AG10803 (cell line): ENCODE measurements around the gene MAP2K6.
A peak's percentile ranks its signal among the peaks of the same experiment; 100 is the strongest.

ENCODE experiments used
- DNase-seq: peaks from one replicate; pipeline ENCODE4 v3.0.0; 2010; ENCODE audit warnings: low read depth
- H3K4me3 ChIP-seq: 2 replicates; pipeline ENCODE4 v1.5.1; 2011; ENCODE audit warnings: mild to moderate bottlenecking, low read length, control low read depth
- CTCF ChIP-seq: conservative IDR thresholded peaks from 2 replicates; pipeline ENCODE4 v1.5.1; 2011; ENCODE audit warnings: mild to moderate bottlenecking, low read length, control low read depth, inconsistent platforms

Gene MAP2K6

GRCh38 chr17:69489313-69489712 lies 74.8 kb downstream of the MAP2K6 start:
- H3K4me3 ChIP-seq = no peak overlapping the region
- no peak for TF ChIP-seq CTCF
- DNase-seq = no peak

GRCh38 chr17:69492410-69493071 lies 78.0 kb downstream of the MAP2K6 start:
- TF ChIP-seq CTCF = peak; percentile 6; the same call in 1 of the 2 replicates
- H3K4me3 ChIP-seq = no peak overlapping the region
- DNase-seq = peak; percentile 94

- TF ChIP-seq CTCF = no peak
- no peak overlapping the region for H3K4me3 ChIP-seq
- DNase-seq = no peak
Observed at GRCh38 chr17:69495787-69496186, 81.3 kb downstream of the MAP2K6 start.

GRCh38 chr17:69497161-69497560 lies 82.7 kb downstream of the MAP2K6 start:
- DNase-seq = no peak
- no peak for TF ChIP-seq CTCF
- no peak overlapping the region for H3K4me3 ChIP-seq

GRCh38 chr17:69499318-69499717 lies 84.8 kb downstream of the MAP2K6 start:
- H3K4me3 ChIP-seq = no peak overlapping the region
- no peak for DNase-seq
- TF ChIP-seq CTCF = no peak

GRCh38 chr17:69500911-69501429 lies 86.5 kb downstream of the MAP2K6 start:
- TF ChIP-seq CTCF = no peak
- no peak overlapping the region for H3K4me3 ChIP-seq
- peak; percentile 41 for DNase-seq
